Central memory CD8-positive, alpha-beta T cell (primary cell): ENCODE results near the gene EHD4.

ENCODE experiments used
- ATAC-seq: fragments of 150-1000 bp; cut with Tn5 transposase; replicated peaks from 2 replicates; pipeline ENCODE4 v1.10.0; 2022; ENCODE audit warnings: mild to moderate bottlenecking, moderate FRiP score, moderate number of reproducible peaks; ENCODE audit not compliant: poor library complexity, severe bottlenecking; ENCODE audit errors: extremely low read depth
- DNase-seq, 2 donors: peaks; one replicate each; pipeline ENCODE4 v3.0.0; 2021; ENCODE audit warnings: low spot score in 2 of 2
- H3K27ac Mint-ChIP-seq: one replicate; pipeline ENCODE4 v1.8.0; 2022; ENCODE audit warnings: low read depth, mild to moderate bottlenecking, moderate library complexity, mixed read lengths
- H3K27me3 Mint-ChIP-seq: one replicate; pipeline ENCODE4 v1.8.0; 2022; ENCODE audit warnings: mixed read lengths
- H3K36me3 Mint-ChIP-seq: one replicate; pipeline ENCODE4 v1.8.0; 2022; ENCODE audit warnings: mild to moderate bottlenecking, moderate library complexity, mixed read lengths; ENCODE audit not compliant: insufficient read depth
- H3K4me1 Mint-ChIP-seq: one replicate; pipeline ENCODE4 v1.8.0; 2022; ENCODE audit warnings: mixed read lengths
- H3K4me3 Mint-ChIP-seq: one replicate; pipeline ENCODE4 v1.8.0; 2022; ENCODE audit warnings: mild to moderate bottlenecking, moderate library complexity, mixed read lengths
- H3K9me3 Mint-ChIP-seq: one replicate; pipeline ENCODE4 v1.8.0; 2022; ENCODE audit warnings: mixed read lengths

The EHD4 gene

DNA sequence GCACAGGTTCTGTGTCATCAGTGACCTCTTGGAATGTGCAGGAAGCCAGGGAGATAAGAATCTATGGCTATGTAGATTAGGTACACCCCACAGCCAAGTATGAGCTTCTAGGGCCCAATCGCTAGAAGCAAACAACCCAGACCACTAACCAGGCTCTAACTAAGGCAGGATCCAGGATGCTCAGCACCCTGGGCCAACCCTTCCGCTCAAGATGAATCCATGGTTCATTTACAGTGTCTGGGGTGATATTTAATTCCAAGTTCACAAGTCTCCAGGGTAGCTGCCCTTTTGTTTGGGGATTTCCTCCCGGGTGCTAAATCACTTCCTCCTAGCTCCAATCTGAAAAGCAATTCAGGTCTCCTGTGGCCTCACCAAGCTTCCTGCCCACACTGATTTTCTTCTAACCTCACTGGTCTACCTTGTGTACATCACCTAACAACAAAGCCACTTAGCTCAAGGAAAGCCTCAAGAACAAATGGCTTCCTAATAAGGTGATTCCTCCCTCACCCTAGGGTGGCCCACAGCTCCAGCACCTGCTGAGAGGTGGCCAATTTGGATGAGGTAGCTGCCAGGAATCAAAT, 2.4 kb downstream of the EHD4 start:
- DNase-seq (peak in 1 of 2 donors; percentile 43), ATAC-seq (peak; percentile 20)
- no peaks in the 10 kb centered on the region for H3K9me3 Mint-ChIP-seq
- peaks cover 51% of the 10 kb centered on the region for H3K4me1 Mint-ChIP-seq
- H3K27ac Mint-ChIP-seq: peak overlapping the region; percentile 96
- peak overlapping the region; percentile 91 for H3K4me3 Mint-ChIP-seq
- peaks cover 28% of the 10 kb centered on the region for H3K36me3 Mint-ChIP-seq
- peaks cover 15% of the 10 kb centered on the region for H3K27me3 Mint-ChIP-seq

DNA sequence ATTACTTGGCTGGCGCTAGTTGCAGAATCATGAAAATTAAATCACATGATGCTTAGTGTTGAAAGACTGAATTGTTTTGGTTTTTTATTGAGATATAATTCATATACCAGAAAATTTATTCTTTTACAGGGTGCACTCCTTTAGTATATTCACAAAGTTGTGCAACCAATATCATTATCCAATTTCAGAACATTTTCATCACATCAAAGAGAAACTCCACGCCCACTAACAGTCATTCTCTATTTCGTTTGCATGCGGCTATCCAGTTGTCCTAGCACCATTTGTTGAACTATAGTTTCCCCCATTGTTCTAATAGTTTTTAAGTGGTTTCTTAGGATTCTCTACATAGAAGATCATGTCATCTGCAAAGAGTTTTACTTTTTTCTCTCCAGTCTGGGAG, 3.7 kb downstream of the EHD4 start:
- Mint-ChIP-seq H3K9me3 (no peaks in the 10 kb centered on the region), H3K4me3 (no peak overlapping the region)

DNA sequence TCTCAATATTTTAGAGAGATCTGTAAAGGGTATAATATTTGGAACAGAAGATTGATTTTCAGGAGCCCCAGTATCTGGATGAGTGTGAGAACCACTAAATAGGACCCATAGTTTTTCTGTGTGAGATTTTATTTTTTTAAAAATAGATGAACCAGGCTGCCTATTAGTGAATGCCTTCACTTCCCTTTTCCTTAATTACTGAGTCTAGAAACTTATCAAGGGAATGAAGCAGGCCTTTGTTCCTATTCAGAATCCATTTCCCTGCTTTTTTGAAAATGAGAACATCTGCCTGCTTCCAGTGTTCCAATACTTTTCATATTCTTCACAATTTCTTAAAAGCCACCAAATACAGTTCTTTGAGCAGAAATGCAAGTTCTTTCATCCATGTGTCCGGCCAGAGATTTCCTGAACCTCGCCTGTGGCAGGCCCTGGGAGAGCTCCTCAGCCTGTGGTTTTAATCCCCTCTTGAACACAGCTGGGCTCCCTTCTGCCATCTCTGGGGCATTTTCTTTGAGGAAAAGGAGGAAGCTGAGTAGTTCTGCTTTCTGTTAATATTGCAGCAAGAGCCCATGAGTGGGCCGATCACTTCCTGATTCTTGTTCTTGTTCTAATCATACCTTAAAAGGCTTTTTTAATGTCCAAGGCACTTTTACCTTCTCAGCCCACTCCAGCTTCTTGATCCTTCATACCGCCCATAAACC, 4.7 kb downstream of the EHD4 start:
- peaks cover 26% of the 10 kb centered on the region for H3K36me3 Mint-ChIP-seq
- H3K27me3 Mint-ChIP-seq: no peaks in the 10 kb centered on the region
- DNase-seq (no peak), ATAC-seq (no peak)
- peak overlapping the region; percentile 7 for H3K27ac Mint-ChIP-seq
- H3K4me3 Mint-ChIP-seq: no peak overlapping the region
- peaks cover 47% of the 10 kb centered on the region for H3K4me1 Mint-ChIP-seq
- H3K9me3 Mint-ChIP-seq: no peaks in the 10 kb centered on the region

More for the DNA sequence above, 3.7 kb downstream of the EHD4 start:
- ATAC-seq: no peak
- Mint-ChIP-seq H3K27ac (peak overlapping the region; percentile 7), H3K4me1 (peaks cover 51% of the 10 kb centered on the region), H3K36me3 (peaks cover 28% of the 10 kb centered on the region), H3K27me3 (peaks cover 2% of the 10 kb centered on the region)
- DNase-seq: no peak

DNA sequence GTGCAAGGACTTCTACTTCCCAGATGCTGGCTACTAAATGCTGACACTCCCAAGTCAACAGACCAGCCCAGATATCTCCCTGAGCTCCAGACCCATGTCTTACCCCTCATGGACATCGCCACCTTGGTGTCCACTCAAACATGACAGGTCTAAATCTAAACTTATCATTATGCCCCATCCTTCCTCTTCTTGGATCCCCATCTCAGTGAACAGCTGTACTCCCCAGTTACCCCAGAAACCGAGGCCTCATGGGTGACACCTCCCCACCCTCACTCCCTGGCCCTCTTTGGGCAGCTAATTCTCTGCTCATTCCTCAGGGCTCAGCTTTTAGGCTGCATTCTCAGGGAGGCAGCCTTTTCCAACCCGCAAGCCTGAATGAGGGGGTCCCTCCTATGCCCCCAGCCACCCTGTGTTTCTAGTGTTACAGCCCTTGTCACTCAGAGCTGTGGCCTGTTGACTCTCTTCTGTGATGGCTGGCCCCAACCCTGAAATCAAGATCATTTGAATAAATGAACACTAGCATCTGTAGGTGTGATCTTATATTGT, 5.4 kb downstream of the EHD4 start:
- no peak overlapping the region for H3K4me3 Mint-ChIP-seq

DNA sequence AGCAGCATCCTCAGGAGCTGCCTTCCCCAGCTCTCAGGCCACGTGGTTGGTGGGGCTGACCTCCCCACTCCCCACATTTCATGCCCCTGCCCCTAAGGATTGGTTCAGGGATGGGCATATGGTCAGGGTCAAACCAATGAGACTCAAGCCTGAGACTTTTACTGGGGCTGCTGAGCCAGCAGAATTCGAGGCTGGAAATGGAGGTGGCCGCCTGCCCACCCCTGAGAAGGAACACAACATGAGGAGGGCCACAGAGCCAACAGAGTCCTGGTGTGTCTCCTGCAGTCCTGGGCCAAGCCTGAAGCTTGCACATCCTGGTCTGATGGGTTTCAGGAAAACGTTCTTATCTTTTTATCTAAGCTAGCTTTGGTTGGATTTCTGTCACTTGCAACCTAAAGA, 5.9 kb downstream of the EHD4 start:
- no peaks in the 10 kb centered on the region for H3K9me3 Mint-ChIP-seq
- ATAC-seq (no peak), DNase-seq (no peak)
- H3K4me1 Mint-ChIP-seq: peaks cover 49% of the 10 kb centered on the region
- no peaks in the 10 kb centered on the region for H3K27me3 Mint-ChIP-seq
- H3K36me3 Mint-ChIP-seq: peaks cover 17% of the 10 kb centered on the region
- H3K27ac Mint-ChIP-seq: peak overlapping the region; percentile 36
- no peak overlapping the region for H3K4me3 Mint-ChIP-seq

More for the DNA sequence above, 5.4 kb downstream of the EHD4 start:
- no peaks in the 10 kb centered on the region for H3K27me3 Mint-ChIP-seq
- ATAC-seq (no peak), DNase-seq (no peak)
- H3K4me1 Mint-ChIP-seq: peaks cover 46% of the 10 kb centered on the region
- H3K9me3 Mint-ChIP-seq: no peaks in the 10 kb centered on the region
- peaks cover 22% of the 10 kb centered on the region for H3K36me3 Mint-ChIP-seq
- peak overlapping the region; percentile 36 for H3K27ac Mint-ChIP-seq

DNA sequence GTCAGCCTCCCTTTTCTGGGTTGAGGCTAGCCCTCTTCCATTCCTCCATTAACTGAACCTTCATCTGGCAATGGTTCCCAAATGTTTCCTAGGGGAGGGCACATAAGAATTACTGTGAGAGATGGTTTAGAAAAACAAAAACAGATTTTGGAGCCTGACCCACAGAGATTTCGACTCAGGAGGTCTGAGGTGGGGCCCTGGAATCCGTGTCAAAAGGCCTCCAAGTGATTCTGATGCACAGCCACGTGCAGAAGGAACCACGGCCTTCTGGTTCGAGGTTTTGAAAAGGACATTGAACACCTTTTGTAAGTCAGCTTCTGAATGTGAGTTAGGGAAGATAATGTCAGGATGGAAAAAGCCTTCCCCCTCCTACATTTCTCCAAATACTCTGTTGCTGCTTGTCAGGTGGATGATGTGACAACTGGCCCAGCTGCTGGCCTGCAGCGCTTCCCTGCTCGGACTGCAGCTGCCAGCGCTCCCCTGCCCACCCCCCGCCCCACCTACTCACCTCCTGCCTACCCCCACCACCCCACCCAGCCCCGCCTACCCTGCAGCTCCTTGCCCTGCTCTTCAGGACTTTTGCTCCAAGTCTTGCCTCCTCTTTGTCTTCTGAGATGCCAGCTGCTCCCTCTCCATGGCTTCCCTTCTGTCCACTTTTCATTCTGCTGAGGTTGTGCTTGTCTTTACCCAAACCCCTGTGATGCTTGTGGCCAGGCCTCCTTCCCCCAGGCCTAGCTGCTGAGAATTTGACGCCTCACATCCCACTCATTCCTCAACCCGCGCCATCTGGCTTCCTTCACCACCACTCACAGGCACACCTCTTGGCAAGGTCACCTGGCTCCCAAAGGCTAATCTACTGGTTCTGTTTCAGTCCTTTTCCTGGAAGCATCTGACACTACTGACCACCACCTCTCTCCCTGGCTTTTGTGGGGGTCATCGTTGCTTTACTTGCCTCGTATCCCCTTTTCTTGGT, 6.6 kb downstream of the EHD4 start:
- H3K36me3 Mint-ChIP-seq: peaks cover 16% of the 10 kb centered on the region
- peaks cover 46% of the 10 kb centered on the region for H3K4me1 Mint-ChIP-seq
- H3K4me3 Mint-ChIP-seq: no peak overlapping the region
- ATAC-seq: no peak
- DNase-seq: no peak
- H3K9me3 Mint-ChIP-seq: no peaks in the 10 kb centered on the region
- H3K27ac Mint-ChIP-seq: peak overlapping the region; percentile 53
- no peaks in the 10 kb centered on the region for H3K27me3 Mint-ChIP-seq

DNA sequence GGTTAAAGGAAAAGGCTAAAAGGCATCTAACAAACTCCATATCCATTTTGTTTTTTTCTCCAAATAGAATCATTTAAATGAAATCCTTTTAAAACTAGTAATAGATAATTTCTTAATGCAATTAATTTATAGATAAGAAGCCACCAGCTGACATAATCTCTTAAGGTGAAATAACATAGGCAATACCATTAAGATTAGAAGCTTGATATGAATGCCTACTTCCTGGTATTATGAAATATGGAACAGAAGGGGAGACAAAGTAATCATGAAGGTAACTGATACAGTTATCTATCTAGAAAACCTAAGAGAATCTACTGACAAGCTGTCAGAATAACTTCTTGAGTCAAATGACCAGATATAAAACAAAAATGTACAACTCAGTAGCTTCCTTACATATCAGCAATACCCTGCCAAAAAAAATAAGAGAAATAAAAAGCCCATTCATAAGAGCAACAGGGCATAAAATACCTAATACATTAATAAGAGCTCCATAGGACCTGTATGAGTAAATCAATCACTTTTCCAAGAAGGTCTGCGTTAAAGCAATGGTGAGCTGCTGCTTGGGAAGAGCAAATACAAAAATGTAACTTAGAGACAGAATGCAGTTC, 10.7 kb downstream of the EHD4 start:
- ATAC-seq (no peak), DNase-seq (no peak)
- Mint-ChIP-seq H3K27ac (peak overlapping the region; percentile 41), H3K9me3 (no peaks in the 10 kb centered on the region), H3K4me1 (peaks cover 22% of the 10 kb centered on the region), H3K36me3 (peaks cover 9% of the 10 kb centered on the region), H3K4me3 (no peak overlapping the region), H3K27me3 (no peaks in the 10 kb centered on the region)

DNA sequence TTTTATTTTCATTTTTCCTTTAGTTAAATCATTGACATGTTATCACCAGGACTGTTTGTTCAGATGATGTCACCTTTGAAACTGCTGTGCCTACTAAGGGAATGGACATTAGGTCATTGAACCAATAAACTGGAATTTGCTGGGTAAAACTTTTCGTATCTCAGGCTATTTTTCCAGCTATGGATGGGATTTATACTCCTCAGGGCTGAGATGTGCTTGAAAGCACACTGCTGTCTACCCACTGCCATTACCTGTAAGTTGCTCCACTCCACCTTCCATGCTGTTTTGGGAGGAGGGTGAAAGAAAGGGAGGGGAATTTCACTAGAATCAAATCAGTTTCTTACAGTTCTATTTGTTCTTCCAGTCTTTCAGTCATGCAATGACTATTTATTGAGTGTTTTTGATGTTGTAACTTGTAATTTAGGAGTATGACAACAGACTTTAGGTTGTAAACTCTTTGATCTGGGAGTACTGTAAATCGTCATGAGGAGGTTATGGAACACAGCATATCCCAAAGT, 11.3 kb downstream of the EHD4 start:
- Mint-ChIP-seq H3K27ac (no peak overlapping the region), H3K27me3 (no peaks in the 10 kb centered on the region), H3K4me3 (no peak overlapping the region), H3K9me3 (no peaks in the 10 kb centered on the region), H3K36me3 (peaks cover 10% of the 10 kb centered on the region), H3K4me1 (peaks cover 21% of the 10 kb centered on the region)
- ATAC-seq (no peak), DNase-seq (no peak)

DNA sequence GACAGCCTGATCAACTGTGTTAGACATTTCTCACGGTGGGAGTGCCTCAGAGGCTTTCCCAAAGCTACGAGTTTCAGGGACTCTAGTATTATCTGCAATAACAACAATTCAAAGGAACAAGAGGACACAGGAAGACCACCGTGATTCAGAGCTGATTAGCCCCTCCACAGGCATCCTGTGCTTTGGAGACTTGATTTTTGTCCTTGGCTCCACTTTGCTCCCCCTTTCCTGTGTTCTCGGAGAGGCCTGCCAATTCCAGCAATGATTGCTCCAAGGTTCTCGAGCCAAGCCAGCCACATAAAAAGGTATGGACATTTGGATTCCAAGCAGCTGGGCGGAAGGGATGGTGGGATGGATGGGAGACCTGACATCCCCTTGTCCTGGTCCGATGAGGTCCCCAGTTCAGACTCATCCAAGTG, 14.3 kb downstream of the EHD4 start:
- Mint-ChIP-seq H3K9me3 (no peaks in the 10 kb centered on the region), H3K36me3 (peaks cover 10% of the 10 kb centered on the region), H3K27me3 (no peaks in the 10 kb centered on the region), H3K4me1 (peaks cover 21% of the 10 kb centered on the region), H3K4me3 (no peak overlapping the region), H3K27ac (no peak overlapping the region)
- ATAC-seq (no peak), DNase-seq (no peak)

DNA sequence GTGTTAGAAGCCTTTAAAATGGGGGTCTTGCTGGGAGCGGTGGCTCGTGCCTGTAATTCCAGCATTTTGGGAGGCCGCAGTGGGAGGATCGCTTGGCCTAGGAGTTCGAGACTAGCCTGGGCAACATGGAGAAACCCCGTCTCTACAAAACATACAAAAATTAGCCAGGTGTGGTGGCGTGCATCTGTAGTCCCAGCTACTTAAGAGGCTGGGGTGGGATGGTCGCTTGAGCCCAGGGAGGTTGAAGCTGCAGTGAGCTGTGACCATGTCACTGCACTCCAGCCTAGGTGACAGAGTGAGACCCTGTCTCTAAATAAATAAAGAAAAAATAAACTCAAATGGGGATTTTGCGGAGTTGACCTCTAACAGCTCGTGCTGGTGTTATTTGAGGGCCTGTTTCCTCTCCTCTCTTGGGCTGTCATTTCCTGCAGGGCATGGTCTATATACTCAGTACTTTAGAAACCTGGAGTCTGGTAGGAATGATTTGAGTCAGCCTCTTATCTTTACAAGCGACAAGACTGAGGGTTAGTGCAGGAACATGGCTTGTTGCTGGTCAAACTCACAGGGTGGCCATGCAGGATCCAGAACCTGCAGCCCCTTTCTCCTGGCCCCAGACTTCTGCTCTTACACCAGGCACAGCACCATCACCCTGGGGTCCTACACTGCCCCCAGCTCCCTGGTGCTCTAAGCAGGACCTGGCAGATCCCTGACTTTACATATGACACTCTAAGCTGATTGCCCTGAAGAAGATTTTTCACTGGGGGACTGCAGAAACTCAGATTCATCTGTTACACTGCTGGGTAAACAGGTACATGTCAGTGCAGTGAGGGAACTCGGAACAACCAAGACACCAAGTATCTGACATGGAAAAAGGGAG, 15.1 kb downstream of the EHD4 start:
- peaks cover 9% of the 10 kb centered on the region for H3K36me3 Mint-ChIP-seq
- ATAC-seq (no peak), DNase-seq (no peak)
- H3K9me3 Mint-ChIP-seq: no peaks in the 10 kb centered on the region
- H3K27me3 Mint-ChIP-seq: no peaks in the 10 kb centered on the region
- H3K4me3 Mint-ChIP-seq: no peak overlapping the region
- H3K27ac Mint-ChIP-seq: no peak overlapping the region
- H3K4me1 Mint-ChIP-seq: peaks cover 20% of the 10 kb centered on the region

DNA sequence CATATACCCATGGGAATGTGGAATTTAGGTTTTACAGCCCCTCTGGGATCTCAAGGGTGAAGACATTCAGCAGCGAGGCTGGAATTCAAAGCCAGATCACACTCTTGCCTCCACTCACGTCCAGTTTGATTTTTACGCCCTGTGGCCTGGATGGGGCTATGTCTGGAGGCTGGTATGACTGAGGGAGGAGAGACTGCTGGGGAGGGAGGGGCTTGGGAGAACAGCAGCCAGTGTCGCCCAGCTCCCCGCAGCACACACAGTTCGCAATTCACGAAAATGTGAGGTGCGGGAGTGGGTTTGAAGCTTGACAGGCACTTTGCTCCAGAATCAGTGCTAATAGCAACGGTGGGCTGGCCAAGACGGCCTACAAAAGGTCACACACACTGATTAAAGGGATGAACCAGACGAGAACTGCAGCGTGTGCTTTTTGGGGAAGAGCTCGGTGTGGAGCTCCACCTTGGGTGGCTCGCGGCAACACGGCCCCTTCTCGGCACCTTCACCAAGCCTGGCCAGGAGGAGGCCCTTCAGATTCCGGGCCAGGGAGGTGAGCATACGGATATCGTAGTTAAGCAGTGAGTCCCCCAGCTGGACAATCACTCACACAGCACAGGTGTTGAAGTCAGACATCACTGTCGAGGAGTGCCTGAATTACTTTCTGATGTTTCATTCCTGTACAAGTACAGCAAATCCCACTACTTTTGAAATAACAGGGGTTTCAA, 16.4 kb downstream of the EHD4 start:
- Mint-ChIP-seq H3K27ac (no peak overlapping the region), H3K27me3 (no peaks in the 10 kb centered on the region), H3K4me1 (peaks cover 7% of the 10 kb centered on the region), H3K4me3 (no peak overlapping the region), H3K36me3 (peaks cover 14% of the 10 kb centered on the region), H3K9me3 (no peaks in the 10 kb centered on the region)
- DNase-seq (no peak), ATAC-seq (no peak)
